Measurements from ENCODE around the gene SRPK3.
A peak's percentile ranks its signal among the peaks of the same experiment; 100 is the strongest.

- TF ChIP-seq CTCF (IDR thresholded peaks at IDR 0.05; ENCODE audit: borderline replicate concordance, extremely low read depth, low read length, poor library complexity, severe bottlenecking) = no peak
- TF ChIP-seq EZH2 (IDR thresholded peaks at IDR 0.05; ENCODE audit: borderline replicate concordance, low read depth, low read length, severe bottlenecking) = peak; percentile 61
These were observed 37.9 kb downstream of the SRPK3 start for GRCh38 chrX:153818571-153819383.
